KMS-11 (cell line): ENCODE measurements around the gene MAP4K3.

Source experiments
- H2AFZ ChIP-seq: fragments of 200-600 bp; sonication (generic); 2 replicates; pipeline ENCODE4 v1.6.1; 2016; ENCODE audit warnings: antibody characterized with exemption, mixed run types, low read depth
- H3K27ac ChIP-seq: fragments of 200-600 bp; sonication (generic); 2 replicates; pipeline ENCODE4 v1.6.1; 2016; ENCODE audit warnings: mild to moderate bottlenecking, mixed run types
- H3K27me3 ChIP-seq: fragments of 200-600 bp; sonication (generic); 2 replicates; pipeline ENCODE4 v1.6.1; 2017; ENCODE audit warnings: mild to moderate bottlenecking, low read depth, mixed run types, moderate library complexity; ENCODE audit not compliant: insufficient read depth
- H3K36me3 ChIP-seq: fragments of 200-600 bp; sonication (generic); 2 replicates; pipeline ENCODE4 v1.6.1; 2017; ENCODE audit warnings: mild to moderate bottlenecking, mixed run types; ENCODE audit not compliant: insufficient read depth
- H3K4me1 ChIP-seq: fragments of 200-600 bp; sonication (generic); 2 replicates; pipeline ENCODE4 v1.6.1; 2016; ENCODE audit warnings: mild to moderate bottlenecking, low read depth, mixed run types; ENCODE audit not compliant: poor library complexity, severe bottlenecking
- H3K4me2 ChIP-seq: fragments of 200-600 bp; sonication (generic); 2 replicates; pipeline ENCODE4 v1.7.0; 2016; ENCODE audit warnings: mild to moderate bottlenecking, mixed run types
- H3K4me3 ChIP-seq: fragments of 200-600 bp; sonication (generic); IDR thresholded peaks from 2 replicates; pipeline ENCODE4 v1.6.1; 2017; ENCODE audit warnings: low read depth, low read length, mixed read lengths; ENCODE audit not compliant: insufficient read depth
- H3K79me2 ChIP-seq: fragments of 200-600 bp; sonication (generic); 2 replicates; pipeline ENCODE4 v1.6.1; 2016; ENCODE audit warnings: low read depth, mixed run types; ENCODE audit not compliant: insufficient read depth
- H3K9ac ChIP-seq: fragments of 200-600 bp; sonication (generic); 2 replicates; pipeline ENCODE4 v1.6.1; 2016; ENCODE audit warnings: mild to moderate bottlenecking, mixed run types
- H4K20me1 ChIP-seq: fragments of 200-600 bp; sonication (generic); 2 replicates; pipeline ENCODE4 v1.6.1; 2016; ENCODE audit warnings: mild to moderate bottlenecking, mixed run types; ENCODE audit not compliant: insufficient read depth
- TF ChIP-seq, protein P1 (sequence below): fragments of 200-600 bp; sonication (generic); conservative IDR thresholded peaks from 2 replicates; pipeline ENCODE4 v1.6.1; 2017; ENCODE audit warnings: low read depth, mild to moderate bottlenecking, antibody characterized with exemption, low read length, moderate library complexity, mixed read lengths

The MAP4K3 gene

DNA sequence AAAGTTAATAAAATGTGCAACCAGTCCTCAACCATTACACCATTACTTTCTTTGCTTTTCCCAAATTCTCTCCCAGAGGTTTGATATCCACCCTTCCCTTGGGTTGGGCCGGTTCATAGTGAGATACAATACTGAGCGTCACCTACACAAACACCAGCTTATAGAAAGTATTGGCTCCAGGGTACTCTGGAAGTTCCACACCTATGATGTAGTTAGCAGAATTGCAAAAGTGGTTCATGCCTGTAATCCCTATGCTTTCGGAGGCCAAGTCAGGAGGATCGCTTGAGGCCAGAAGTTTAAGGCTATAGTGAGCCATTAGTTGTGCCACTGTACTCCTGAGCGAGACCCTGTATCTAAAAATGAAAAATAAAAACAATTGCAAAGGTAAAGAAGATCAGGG lies 15.3 kb upstream of the MAP4K3 start:
- H3K4me2 ChIP-seq: no peak overlapping the region
- no peak overlapping the region for H3K4me3 ChIP-seq
- TF ChIP-seq, protein P1, sequence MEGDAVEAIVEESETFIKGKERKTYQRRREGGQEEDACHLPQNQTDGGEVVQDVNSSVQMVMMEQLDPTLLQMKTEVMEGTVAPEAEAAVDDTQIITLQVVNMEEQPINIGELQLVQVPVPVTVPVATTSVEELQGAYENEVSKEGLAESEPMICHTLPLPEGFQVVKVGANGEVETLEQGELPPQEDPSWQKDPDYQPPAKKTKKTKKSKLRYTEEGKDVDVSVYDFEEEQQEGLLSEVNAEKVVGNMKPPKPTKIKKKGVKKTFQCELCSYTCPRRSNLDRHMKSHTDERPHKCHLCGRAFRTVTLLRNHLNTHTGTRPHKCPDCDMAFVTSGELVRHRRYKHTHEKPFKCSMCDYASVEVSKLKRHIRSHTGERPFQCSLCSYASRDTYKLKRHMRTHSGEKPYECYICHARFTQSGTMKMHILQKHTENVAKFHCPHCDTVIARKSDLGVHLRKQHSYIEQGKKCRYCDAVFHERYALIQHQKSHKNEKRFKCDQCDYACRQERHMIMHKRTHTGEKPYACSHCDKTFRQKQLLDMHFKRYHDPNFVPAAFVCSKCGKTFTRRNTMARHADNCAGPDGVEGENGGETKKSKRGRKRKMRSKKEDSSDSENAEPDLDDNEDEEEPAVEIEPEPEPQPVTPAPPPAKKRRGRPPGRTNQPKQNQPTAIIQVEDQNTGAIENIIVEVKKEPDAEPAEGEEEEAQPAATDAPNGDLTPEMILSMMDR: no peak
- no peak overlapping the region for H2AFZ ChIP-seq
- H3K27me3 ChIP-seq: no peaks in the 10 kb centered on the region
- H3K4me1 ChIP-seq: no peaks in the 10 kb centered on the region
- no peak overlapping the region for H3K9ac ChIP-seq
- no peak overlapping the region for H3K27ac ChIP-seq
- no peaks in the 10 kb centered on the region for H3K36me3 ChIP-seq
- H3K79me2 ChIP-seq: no peaks in the 10 kb centered on the region
- no peaks in the 10 kb centered on the region for H4K20me1 ChIP-seq

GRCh38 chr2:39451954-39452353 lies 14.9 kb upstream of the MAP4K3 start:
- H3K79me2 ChIP-seq: no peaks in the 10 kb centered on the region
- H3K4me1 ChIP-seq: no peaks in the 10 kb centered on the region
- H2AFZ ChIP-seq: no peak overlapping the region
- H3K4me2 ChIP-seq: no peak overlapping the region
- no peak overlapping the region for H3K27ac ChIP-seq
- no peak overlapping the region for H3K4me3 ChIP-seq
- H3K27me3 ChIP-seq: no peaks in the 10 kb centered on the region
- no peak overlapping the region for H3K9ac ChIP-seq
- no peaks in the 10 kb centered on the region for H4K20me1 ChIP-seq
- no peaks in the 10 kb centered on the region for H3K36me3 ChIP-seq
- TF ChIP-seq, protein P1: no peak

GRCh38 chr2:39448169-39448502 lies 11.1 kb upstream of the MAP4K3 start:
- Histone ChIP-seq H3K4me3 (no peak overlapping the region), H3K27ac (no peak overlapping the region), H3K27me3 (no peaks in the 10 kb centered on the region), H4K20me1 (no peaks in the 10 kb centered on the region), H3K79me2 (no peaks in the 10 kb centered on the region), H3K4me1 (no peaks in the 10 kb centered on the region), H2AFZ (no peak overlapping the region), H3K9ac (no peak overlapping the region), H3K36me3 (no peaks in the 10 kb centered on the region), H3K4me2 (no peak overlapping the region)
- TF ChIP-seq, protein P1: no peak

DNA sequence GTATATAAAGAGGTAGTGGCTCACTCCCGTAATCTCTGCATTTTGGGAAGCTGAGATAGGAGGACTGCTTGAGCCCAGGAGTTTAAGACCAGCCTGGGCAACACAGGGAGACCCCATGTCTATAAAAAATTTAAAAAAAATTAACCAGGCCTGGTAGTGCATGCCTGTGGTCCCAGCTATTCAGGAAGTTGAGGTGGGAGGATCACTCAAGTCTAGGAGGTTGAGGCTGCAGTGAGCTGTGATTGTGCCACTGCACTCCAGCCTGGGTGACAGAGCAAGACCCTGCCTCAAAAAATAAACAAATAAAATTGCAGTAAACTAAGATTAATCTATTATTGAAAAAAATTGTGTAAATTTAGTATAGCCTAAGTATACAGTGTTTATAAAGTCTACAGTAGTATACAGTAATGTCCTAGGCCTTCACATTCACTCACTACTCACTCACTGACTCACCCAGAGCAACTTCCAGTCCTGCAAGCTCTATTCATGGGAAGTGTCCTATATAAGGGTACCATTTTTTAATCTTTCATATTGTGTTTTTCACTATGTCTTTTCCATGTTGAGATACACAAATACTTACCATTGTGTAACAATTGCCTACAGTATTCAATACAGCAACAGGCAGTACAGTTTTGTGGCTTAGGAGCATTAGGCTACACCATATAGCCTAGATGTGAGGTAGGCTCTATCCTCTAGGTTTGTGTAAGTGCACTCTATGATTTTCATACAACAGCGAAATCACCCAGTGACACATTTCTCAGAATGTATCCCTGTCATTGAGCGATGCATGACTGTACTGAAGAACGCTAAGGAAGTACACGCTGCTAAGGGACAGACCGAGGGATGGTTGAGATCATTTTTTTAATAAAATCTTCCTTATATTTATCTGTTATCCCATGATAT lies 10.4 kb upstream of the MAP4K3 start:
- Histone ChIP-seq H3K4me3 (no peak overlapping the region), H3K27me3 (no peaks in the 10 kb centered on the region), H3K27ac (no peak overlapping the region), H3K79me2 (no peaks in the 10 kb centered on the region), H4K20me1 (no peaks in the 10 kb centered on the region), H2AFZ (no peak overlapping the region), H3K36me3 (no peaks in the 10 kb centered on the region), H3K4me2 (no peak overlapping the region), H3K4me1 (no peaks in the 10 kb centered on the region), H3K9ac (no peak overlapping the region)
- TF ChIP-seq, protein P1: no peak
